Choroid plexus epithelial cell (primary cell): ENCODE measurements around the gene GMPS.

Source experiments
- DNase-seq: peaks from one replicate; pipeline ENCODE4 v3.0.0-alpha.2; 2010; ENCODE audit warnings: low read depth
- H3K4me3 ChIP-seq: 2 replicates; pipeline ENCODE4 v1.5.1; 2011; ENCODE audit warnings: low read depth, mild to moderate bottlenecking, control low read depth, low read length, moderate library complexity
- TF ChIP-seq, protein P1 (sequence below): conservative IDR thresholded peaks from 2 replicates; pipeline ENCODE4 v1.5.1; 2011; ENCODE audit warnings: low read depth, mild to moderate bottlenecking, control low read depth, inconsistent platforms, low read length, moderate library complexity

Gene GMPS

DNA sequence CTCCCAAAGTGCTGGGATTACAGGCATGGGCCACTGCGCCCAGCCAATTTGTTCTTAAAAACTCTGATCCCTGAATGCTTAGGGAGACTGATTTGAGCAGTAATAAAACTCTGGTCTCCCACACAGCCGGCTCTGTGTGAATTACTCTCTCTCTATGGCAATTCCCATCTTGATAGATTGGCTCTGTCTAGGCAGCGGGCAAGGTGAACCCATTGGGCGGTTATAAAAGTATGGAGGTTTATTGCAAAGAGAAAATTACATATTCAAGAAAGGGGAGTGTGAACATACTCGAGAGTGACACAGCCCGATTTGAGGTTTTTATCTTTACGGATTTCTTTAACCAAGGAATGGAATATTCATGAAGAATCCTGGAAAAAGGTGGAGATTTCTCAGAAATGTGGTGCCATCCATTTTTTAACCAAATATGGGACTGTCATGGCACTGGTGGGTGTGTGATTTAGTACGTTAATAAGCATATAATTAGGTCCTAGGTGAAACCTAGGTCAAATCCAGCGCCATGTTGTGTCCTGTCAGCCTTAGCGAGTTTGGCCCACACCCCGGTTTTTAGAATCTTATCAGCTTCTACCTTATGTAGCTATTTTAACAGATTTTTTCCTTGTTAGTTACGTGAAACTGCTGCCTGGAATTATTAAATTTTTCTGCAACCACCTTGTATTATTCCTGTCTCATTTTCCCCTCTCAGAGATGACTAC lies 7.2 kb upstream of the GMPS start:
- TF ChIP-seq, protein P1, sequence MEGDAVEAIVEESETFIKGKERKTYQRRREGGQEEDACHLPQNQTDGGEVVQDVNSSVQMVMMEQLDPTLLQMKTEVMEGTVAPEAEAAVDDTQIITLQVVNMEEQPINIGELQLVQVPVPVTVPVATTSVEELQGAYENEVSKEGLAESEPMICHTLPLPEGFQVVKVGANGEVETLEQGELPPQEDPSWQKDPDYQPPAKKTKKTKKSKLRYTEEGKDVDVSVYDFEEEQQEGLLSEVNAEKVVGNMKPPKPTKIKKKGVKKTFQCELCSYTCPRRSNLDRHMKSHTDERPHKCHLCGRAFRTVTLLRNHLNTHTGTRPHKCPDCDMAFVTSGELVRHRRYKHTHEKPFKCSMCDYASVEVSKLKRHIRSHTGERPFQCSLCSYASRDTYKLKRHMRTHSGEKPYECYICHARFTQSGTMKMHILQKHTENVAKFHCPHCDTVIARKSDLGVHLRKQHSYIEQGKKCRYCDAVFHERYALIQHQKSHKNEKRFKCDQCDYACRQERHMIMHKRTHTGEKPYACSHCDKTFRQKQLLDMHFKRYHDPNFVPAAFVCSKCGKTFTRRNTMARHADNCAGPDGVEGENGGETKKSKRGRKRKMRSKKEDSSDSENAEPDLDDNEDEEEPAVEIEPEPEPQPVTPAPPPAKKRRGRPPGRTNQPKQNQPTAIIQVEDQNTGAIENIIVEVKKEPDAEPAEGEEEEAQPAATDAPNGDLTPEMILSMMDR: no peak
- no peak overlapping the region for H3K4me3 ChIP-seq
- no peak for DNase-seq

- DNase-seq: no peak
- TF ChIP-seq, protein P1: no peak
- H3K4me3 ChIP-seq: peak overlapping the region; percentile 62
Measured at GRCh38 chr3:155869691-155870090, 759 bp upstream of the GMPS start.

- peak overlapping the region; percentile 96 for H3K4me3 ChIP-seq
- peak; percentile 20 for DNase-seq
- TF ChIP-seq, protein P1: no peak
Measured at GRCh38 chr3:155870945-155871745, 695 bp downstream of the GMPS start.

DNA sequence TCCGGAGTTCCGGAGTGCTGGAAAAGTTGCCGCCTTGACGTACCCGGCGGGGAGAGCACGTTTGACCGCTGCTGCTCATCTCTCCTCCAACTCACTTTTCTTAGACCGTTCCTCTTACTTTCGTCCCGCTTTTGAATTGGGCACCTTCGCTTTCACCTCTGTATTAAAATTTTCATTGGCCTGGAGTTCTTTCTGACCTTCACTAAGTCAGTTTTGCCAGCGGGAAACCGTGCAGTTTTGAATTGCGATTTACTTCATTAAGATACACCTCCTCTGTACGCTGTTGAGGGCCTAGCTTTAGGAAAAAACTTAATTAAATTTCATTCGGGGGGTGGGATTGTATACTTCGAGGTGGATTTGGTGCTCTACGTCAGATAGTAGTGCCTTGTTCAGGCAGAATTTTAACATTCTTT lies 1.3 kb downstream of the GMPS start:
- H3K4me3 ChIP-seq: peak overlapping the region; percentile 96
- peak; percentile 48 for DNase-seq
- TF ChIP-seq, protein P1: no peak

DNA sequence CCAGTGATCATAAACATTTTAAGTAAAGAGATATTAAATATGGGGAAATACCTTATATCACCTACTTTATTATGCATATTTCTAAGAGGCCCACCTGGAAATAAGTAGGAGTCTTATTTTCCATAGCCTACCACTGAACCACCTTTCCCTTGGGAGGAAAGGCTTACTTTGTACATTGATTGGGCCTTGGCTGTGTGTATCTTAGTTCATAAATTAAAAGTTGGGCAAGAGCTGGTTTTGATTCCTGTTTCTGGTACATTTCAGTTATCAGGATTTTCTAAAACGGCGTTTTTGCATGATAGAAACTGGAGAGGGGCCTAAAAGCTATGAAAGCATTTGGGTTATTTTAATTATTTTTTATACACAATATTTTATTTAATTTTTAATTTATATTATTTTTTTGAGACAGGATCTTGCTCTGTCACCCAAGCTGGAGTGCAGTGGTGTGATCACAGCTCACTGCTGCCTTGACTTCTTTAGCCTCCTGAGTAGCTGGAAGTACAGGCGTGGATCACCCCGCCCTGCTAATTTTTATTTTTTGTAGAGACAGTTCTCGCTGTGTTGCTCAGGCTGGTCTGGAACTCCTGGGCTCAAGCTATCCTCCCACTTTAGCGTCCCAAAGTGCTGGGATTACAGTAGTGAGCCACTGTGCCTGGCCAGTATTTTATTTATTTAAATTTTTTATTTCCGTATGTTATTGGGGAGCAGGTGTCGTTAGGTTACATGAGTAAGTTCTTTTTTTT lies 2.6 kb downstream of the GMPS start:
- TF ChIP-seq, protein P1: no peak
- H3K4me3 ChIP-seq: no peak overlapping the region
- DNase-seq: no peak

DNA sequence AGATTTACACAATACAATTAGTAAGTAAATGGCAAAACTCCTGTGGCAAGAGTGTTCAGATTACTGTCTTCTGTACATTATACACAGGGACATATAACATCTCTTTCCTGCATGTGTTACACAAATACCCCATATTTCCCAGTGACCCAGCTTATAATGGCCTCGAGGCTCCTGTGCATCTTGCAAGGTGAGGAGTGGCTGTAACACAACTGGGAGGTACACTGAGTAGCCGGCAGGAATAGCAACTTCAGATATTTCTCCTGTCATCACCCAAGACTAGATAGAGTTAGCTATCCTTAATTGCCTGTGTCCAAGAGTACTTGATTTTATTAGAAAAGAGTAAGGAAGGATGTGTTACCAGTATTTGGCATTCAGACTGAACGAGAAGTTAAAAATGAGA lies 5.6 kb downstream of the GMPS start:
- TF ChIP-seq, protein P1: no peak
- no peak for DNase-seq
- no peak overlapping the region for H3K4me3 ChIP-seq
